ENCODE measurements around the gene AGTRAP.

DNA sequence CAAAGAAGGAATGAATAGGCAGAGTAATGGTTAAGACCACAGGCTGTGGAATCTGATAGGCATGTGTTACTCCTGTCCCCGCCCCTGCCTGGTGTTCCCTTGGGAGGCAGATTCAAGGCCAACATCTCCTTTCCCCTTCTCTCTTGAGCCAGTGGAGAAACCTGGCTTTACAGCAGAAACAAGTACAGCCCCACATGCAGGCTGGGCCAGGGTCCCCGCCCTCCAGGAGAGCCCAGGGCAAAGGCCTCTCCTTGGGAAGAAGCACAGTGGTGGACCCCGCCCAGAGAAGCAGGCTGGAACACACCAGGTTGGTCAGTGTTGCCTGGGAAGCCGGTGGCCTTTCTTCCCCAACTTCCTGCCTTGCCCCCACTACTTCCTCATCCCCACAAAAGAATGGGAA lies 32.9 kb downstream of the AGTRAP start:
- TF ChIP-seq MYC (IDR thresholded peaks at IDR 0.05; ENCODE audit: low read depth, low read length) (no peak), EZH2 (IDR thresholded peaks at IDR 0.05; ENCODE audit: borderline replicate concordance, low read depth, low read length, severe bottlenecking) (no peak)
- TF ChIP-seq, protein P1, sequence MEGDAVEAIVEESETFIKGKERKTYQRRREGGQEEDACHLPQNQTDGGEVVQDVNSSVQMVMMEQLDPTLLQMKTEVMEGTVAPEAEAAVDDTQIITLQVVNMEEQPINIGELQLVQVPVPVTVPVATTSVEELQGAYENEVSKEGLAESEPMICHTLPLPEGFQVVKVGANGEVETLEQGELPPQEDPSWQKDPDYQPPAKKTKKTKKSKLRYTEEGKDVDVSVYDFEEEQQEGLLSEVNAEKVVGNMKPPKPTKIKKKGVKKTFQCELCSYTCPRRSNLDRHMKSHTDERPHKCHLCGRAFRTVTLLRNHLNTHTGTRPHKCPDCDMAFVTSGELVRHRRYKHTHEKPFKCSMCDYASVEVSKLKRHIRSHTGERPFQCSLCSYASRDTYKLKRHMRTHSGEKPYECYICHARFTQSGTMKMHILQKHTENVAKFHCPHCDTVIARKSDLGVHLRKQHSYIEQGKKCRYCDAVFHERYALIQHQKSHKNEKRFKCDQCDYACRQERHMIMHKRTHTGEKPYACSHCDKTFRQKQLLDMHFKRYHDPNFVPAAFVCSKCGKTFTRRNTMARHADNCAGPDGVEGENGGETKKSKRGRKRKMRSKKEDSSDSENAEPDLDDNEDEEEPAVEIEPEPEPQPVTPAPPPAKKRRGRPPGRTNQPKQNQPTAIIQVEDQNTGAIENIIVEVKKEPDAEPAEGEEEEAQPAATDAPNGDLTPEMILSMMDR (IDR thresholded peaks at IDR 0.05; ENCODE audit: extremely low read depth in 1 of 2, insufficient read depth in 1 of 2, low read depth in 1 of 2, low read length in 2 of 2): no peak
